GM23248 (cell line): ENCODE results near the gene PRODH2. TPM values are rescaled to one million over a fixed set of nuclear protein-coding genes. Genes with fewer than 3 reads are reported as not detected.

Source experiments
- DNase-seq: peaks from one replicate; pipeline ENCODE4 v3.0.0-alpha.2; 2015
- H2AFZ ChIP-seq: fragments of 200-600 bp; sonication (generic); 2 replicates; pipeline ENCODE4 v1.6.1; 2016; ENCODE audit warnings: antibody characterized with exemption
- H3F3A ChIP-seq: fragments of 200-600 bp; sonication (generic); 2 replicates; pipeline ENCODE4 v1.6.1; 2016; ENCODE audit warnings: mild to moderate bottlenecking, antibody characterized with exemption, mixed run types; ENCODE audit not compliant: insufficient read depth
- H3K27ac ChIP-seq: fragments of 200-600 bp; sonication (generic); 2 replicates; pipeline ENCODE4 v1.5.1; 2016; ENCODE audit warnings: mild to moderate bottlenecking
- H3K27me3 ChIP-seq: fragments of 200-600 bp; sonication (generic); replicated peaks from 2 replicates; pipeline ENCODE4 v1.6.1; 2016; ENCODE audit warnings: mild to moderate bottlenecking; ENCODE audit not compliant: insufficient read depth
- H3K36me3 ChIP-seq: fragments of 200-600 bp; sonication (generic); 2 replicates; pipeline ENCODE4 v1.6.1; 2016; ENCODE audit warnings: low read depth, mild to moderate bottlenecking
- H3K4me1 ChIP-seq: fragments of 200-600 bp; sonication (generic); 2 replicates; pipeline ENCODE4 v1.6.1; 2016; ENCODE audit warnings: mild to moderate bottlenecking; ENCODE audit not compliant: insufficient read depth
- H3K4me2 ChIP-seq: fragments of 200-600 bp; sonication (generic); one replicate; pipeline ENCODE4 v1.6.1; 2016; ENCODE audit warnings: mild to moderate bottlenecking; ENCODE audit not compliant: unreplicated experiment
- H3K4me3 ChIP-seq: fragments of 200-600 bp; sonication (generic); 2 replicates; pipeline ENCODE4 v1.5.1; 2016; ENCODE audit warnings: mild to moderate bottlenecking
- H3K79me2 ChIP-seq: fragments of 200-600 bp; sonication (generic); 2 replicates; pipeline ENCODE4 v1.6.1; 2016; ENCODE audit warnings: mild to moderate bottlenecking; ENCODE audit not compliant: insufficient read depth
- H3K9ac ChIP-seq: fragments of 200-600 bp; sonication (generic); 2 replicates; pipeline ENCODE4 v1.6.1; 2016; ENCODE audit warnings: mild to moderate bottlenecking
- H3K9me2 ChIP-seq: fragments of 200-600 bp; sonication (generic); 2 replicates; pipeline ENCODE4 v1.6.1; 2016; ENCODE audit warnings: mixed run types, mild to moderate bottlenecking, moderate library complexity; ENCODE audit not compliant: insufficient read depth
- H3K9me3 ChIP-seq: fragments of 200-600 bp; sonication (generic); one replicate; pipeline ENCODE4 v1.6.1; 2017; ENCODE audit warnings: low read depth
- H4K20me1 ChIP-seq: fragments of 200-600 bp; sonication (generic); 2 replicates; pipeline ENCODE4 v1.6.0; 2016; ENCODE audit not compliant: insufficient read depth
- EZH2 ChIP-seq: fragments of 200-600 bp; sonication (generic); IDR thresholded peaks from 2 replicates; pipeline ENCODE4 v1.6.1; 2018; ENCODE audit warnings: antibody characterized with exemption, mild to moderate bottlenecking; ENCODE audit not compliant: insufficient read depth, poor library complexity, severe bottlenecking
- EZH2phosphoT487 ChIP-seq: fragments of 200-600 bp; sonication (generic); IDR thresholded peaks from 2 replicates; pipeline ENCODE4 v1.6.1; 2018; ENCODE audit warnings: antibody characterized with exemption, moderate library complexity, mild to moderate bottlenecking, low read depth; ENCODE audit not compliant: insufficient read depth
- WGBS, 2 experiments: methylation state at CpG; one replicate each; pipeline ENCODE4 v1.1.6; 2015 to 2017; ENCODE audit warnings: low lambda C conversion rate in 2 of 2, low coverage in 1 of 2; ENCODE audit errors: missing lambda C conversion rate in 2 of 2; 5-methylcytosine and 5-hydroxymethylcytosine counted together
- in situ Hi-C: fragments of 300-500 bp; cut with MboI; formaldehyde crosslinking; loops from 2 replicates; pipeline ENCODE4 v1.15.0; 2020
- polyA plus RNA-seq: library from polyadenylated mRNA; unstranded; fragments of >200 nt; fragmentation: Nextera tagmentation; extraction: Ambion mirVana; gene quantifications from 2 replicates; pipeline ENCODE4 v1.2.1, GENCODE V29; 2016
- total RNA-seq: library from RNA; depleted of rRNA; stranded (reverse); fragments of >200 nt; shearing (Covaris generic); gene quantifications from 2 replicates; pipeline ENCODE4 v1.2.3, GENCODE V29; 2014

PRODH2 gene
- total and polyA plus RNA-seq, 2 experiments from 2014 or later = not detected

GRCh38 chr19:35776102-35776788, 36.4 kb downstream of the PRODH2 start:
- peak overlapping the region; percentile 71 for H3K9ac ChIP-seq
- H3K27ac ChIP-seq = no peak overlapping the region
- no peaks in the 10 kb centered on the region for H3K9me2 ChIP-seq
- no peaks in the 10 kb centered on the region for H3K4me1 ChIP-seq
- DNase-seq = peak; percentile 12
- peak overlapping the region; percentile 75 for H2AFZ ChIP-seq
- peak overlapping the region; percentile 58 for H3K4me2 ChIP-seq
- peak overlapping the region; percentile 72 for H3K4me3 ChIP-seq
- 59 to 60% methylated on average over 12 to 13 of the region's 13 CpGs for WGBS, 2 experiments
- H3K36me3 ChIP-seq = no peaks in the 10 kb centered on the region
- H4K20me1 ChIP-seq = no peaks in the 10 kb centered on the region
- in situ Hi-C loops = no loop called here
- no peak for TF ChIP-seq EZH2phosphoT487
- TF ChIP-seq EZH2 = no peak
- no peaks in the 10 kb centered on the region for H3K9me3 ChIP-seq
- no peaks in the 10 kb centered on the region for H3K27me3 ChIP-seq
- H3K79me2 ChIP-seq = no peaks in the 10 kb centered on the region
- H3F3A ChIP-seq = peaks cover 12% of the 10 kb centered on the region

GRCh38 chr19:35775298-35776101, 37.1 kb downstream of the PRODH2 start, which contains the start of gene ARHGAP33:
ARHGAP33 (plus strand) TSS chr19:35775564; CDS start chr19:35775659, 95 bp downstream.
- no peaks in the 10 kb centered on the region for H3K27me3 ChIP-seq
- DNase-seq = peak; percentile 100
- no peaks in the 10 kb centered on the region for H3K9me2 ChIP-seq
- WGBS, 2 experiments = 1 to 3% methylated on average over 18 to 45 of the region's 82 CpGs
- TF ChIP-seq EZH2phosphoT487 (no peak), EZH2 (no peak)
- in situ Hi-C loops = no loop called here
- H3F3A ChIP-seq = peaks cover 12% of the 10 kb centered on the region
- peak within 1 kb of the TSS; percentile 75 for H2AFZ ChIP-seq
- peak within 1 kb of the TSS; percentile 72 for H3K4me3 ChIP-seq
- H3K36me3 ChIP-seq = no peaks in the 10 kb centered on the region
- H3K9me3 ChIP-seq = no peaks in the 10 kb centered on the region
- no peaks in the 10 kb centered on the region for H3K79me2 ChIP-seq
- H4K20me1 ChIP-seq = no peaks in the 10 kb centered on the region
- H3K9ac ChIP-seq = peak within 1 kb of the TSS; percentile 71
- H3K27ac ChIP-seq = no peak within 1 kb of the TSS
- no peaks in the 10 kb centered on the region for H3K4me1 ChIP-seq
- peak within 1 kb of the TSS; percentile 96 for H3K4me2 ChIP-seq

- in situ Hi-C loops = no loop called here
These were observed 37.7 kb downstream of the PRODH2 start for GRCh38 chr19:35775046-35775297.

GRCh38 chr19:35774274-35775045, 38.2 kb downstream of the PRODH2 start:
- 23 to 27% methylated on average over 16 of the region's 16 CpGs for WGBS, 2 experiments

More at GRCh38 chr19:35775046-35775297, 37.7 kb downstream of the PRODH2 start:
- 2 to 4% methylated on average over 9 of the region's 9 CpGs for WGBS, 2 experiments
- no peak overlapping the region for H3K27ac ChIP-seq
- no peaks in the 10 kb centered on the region for H3K79me2 ChIP-seq
- peak overlapping the region; percentile 96 for H3K4me2 ChIP-seq
- no peaks in the 10 kb centered on the region for H4K20me1 ChIP-seq
- H3K4me1 ChIP-seq = no peaks in the 10 kb centered on the region
- no peak for DNase-seq
- no peaks in the 10 kb centered on the region for H3K27me3 ChIP-seq
- H3F3A ChIP-seq = peaks cover 12% of the 10 kb centered on the region
- TF ChIP-seq EZH2phosphoT487 (no peak), EZH2 (no peak)
- no peaks in the 10 kb centered on the region for H3K36me3 ChIP-seq
- no peaks in the 10 kb centered on the region for H3K9me2 ChIP-seq
- no peaks in the 10 kb centered on the region for H3K9me3 ChIP-seq
- peak overlapping the region; percentile 75 for H2AFZ ChIP-seq
- H3K4me3 ChIP-seq = peak overlapping the region; percentile 72
- no peak overlapping the region for H3K9ac ChIP-seq

More at GRCh38 chr19:35774274-35775045, 38.2 kb downstream of the PRODH2 start:
- H3K9me2 ChIP-seq = no peaks in the 10 kb centered on the region
- H3K4me1 ChIP-seq = no peaks in the 10 kb centered on the region
- in situ Hi-C loops = no loop called here
- H3K27me3 ChIP-seq = no peaks in the 10 kb centered on the region
- DNase-seq = peak; percentile 22
- TF ChIP-seq EZH2 = no peak
- TF ChIP-seq EZH2phosphoT487 = no peak
- no peaks in the 10 kb centered on the region for H3K9me3 ChIP-seq
- no peak overlapping the region for H3K27ac ChIP-seq
- no peaks in the 10 kb centered on the region for H4K20me1 ChIP-seq
- no peaks in the 10 kb centered on the region for H3K79me2 ChIP-seq
- H3K36me3 ChIP-seq = no peaks in the 10 kb centered on the region
- H2AFZ ChIP-seq = peak overlapping the region; percentile 75
- no peak overlapping the region for H3K9ac ChIP-seq
- peak overlapping the region; percentile 72 for H3K4me3 ChIP-seq
- peak overlapping the region; percentile 96 for H3K4me2 ChIP-seq
- H3F3A ChIP-seq = peaks cover 12% of the 10 kb centered on the region
